H1 (cell line): ENCODE measurements around the gene XPOT. TPM values are rescaled to one million over a fixed set of nuclear protein-coding genes. Genes with fewer than 3 reads are reported as not detected.

Experiments
- CTCF ChIA-PET: fragments of 300-600 bp; sonication (Branson Sonifier 250); formaldehyde crosslinking; loops from one replicate; lab custom pipeline; 2021; ENCODE audit not compliant: partially characterized antibody; lab: Charles Lee
- POLR2A ChIA-PET: fragments of 300-600 bp; sonication (Branson Sonifier 250); formaldehyde crosslinking; loops from one replicate; lab custom pipeline; 2021; ENCODE audit warnings: inconsistent platforms; ENCODE audit not compliant: partially characterized antibody; lab: Charles Lee
- DNase-seq, 2 experiments: peaks; one replicate each; pipeline versions ENCODE4 v3.0.0 to v3.0.0-alpha.2; 2010 to 2022; ENCODE audit warnings: low spot score in 2 of 2, low read depth in 1 of 2, mixed read lengths in 1 of 2
- FAIRE-seq: peaks from 2 replicates; lab custom pipeline; 2011; peaks lifted over from hg19 to GRCh38; lab: Jason Lieb, UNC
- H2AFZ ChIP-seq: 2 replicates; pipeline ENCODE4 v1.8.1; 2012; ENCODE audit warnings: low read length, inconsistent platforms
- H2AK5ac ChIP-seq: 2 replicates; pipeline ENCODE4 v1.6.1; 2013; ENCODE audit warnings: low read depth, low read length
- H2BK120ac ChIP-seq: replicated peaks from 2 replicates; pipeline ENCODE3; 2013; ENCODE audit warnings: low read depth, low read length, inconsistent platforms
- H2BK12ac ChIP-seq: 2 replicates; pipeline ENCODE4 v1.6.1; 2013; ENCODE audit warnings: low read depth, low read length
- H2BK15ac ChIP-seq: 2 replicates; pipeline ENCODE4 v1.6.1; 2013; ENCODE audit warnings: low read length
- H2BK20ac ChIP-seq: 2 replicates; pipeline ENCODE4 v1.6.1; 2013; ENCODE audit warnings: low read length
- H2BK5ac ChIP-seq: 2 replicates; pipeline ENCODE4 v1.6.1; 2013; ENCODE audit warnings: low read depth, low read length
- H3K14ac ChIP-seq: 2 replicates; pipeline ENCODE4 v1.6.1; 2013; ENCODE audit warnings: inconsistent platforms; ENCODE audit not compliant: insufficient read length
- H3K18ac ChIP-seq: 2 replicates; pipeline ENCODE4 v1.6.1; 2013; ENCODE audit warnings: low read length; ENCODE audit errors: extremely low read depth
- H3K23ac ChIP-seq: 2 replicates; pipeline ENCODE4 v1.6.1; 2013; ENCODE audit warnings: inconsistent platforms; ENCODE audit not compliant: insufficient read length
- H3K23me2 ChIP-seq: 2 replicates; pipeline ENCODE4 v1.6.1; 2013; ENCODE audit warnings: low read depth, low read length
- H3K27ac ChIP-seq: 2 replicates; pipeline ENCODE4 v1.6.1; 2011; ENCODE audit warnings: low read depth, low read length, inconsistent platforms
- H3K27me3 ChIP-seq, 4 experiments: replicated peaks in 1 of 4; 1 replicate in 1 of 4; 2 replicates in 3 of 4; pipeline versions ENCODE4 v1.6.1 to v1.8.1; 2011 to 2013; ENCODE audit warnings: low read length in 3 of 4, mild to moderate bottlenecking in 3 of 4, inconsistent platforms in 2 of 4, mixed read lengths in 2 of 4, moderate library complexity in 1 of 4; ENCODE audit not compliant: control insufficient read depth in 3 of 4, insufficient read depth in 3 of 4; ENCODE audit errors: extremely low read depth in 1 of 4
- H3K36me3 ChIP-seq, 4 experiments: 2 replicates each; pipeline versions ENCODE4 v1.6.1 to v1.8.1; 2011 to 2013; ENCODE audit warnings: mild to moderate bottlenecking in 4 of 4, low read length in 3 of 4, moderate library complexity in 2 of 4, control low read depth in 1 of 4, inconsistent platforms in 1 of 4; ENCODE audit not compliant: insufficient read depth in 4 of 4, control insufficient read depth in 2 of 4
- H3K4ac ChIP-seq: replicated peaks from 2 replicates; pipeline ENCODE3; 2013; ENCODE audit warnings: low read length, low read depth, mixed read lengths, inconsistent platforms; ENCODE audit not compliant: insufficient read length
- H3K4me1 ChIP-seq, 4 experiments: replicated peaks in 1 of 4; 1 replicate in 1 of 4; 2 replicates in 3 of 4; pipeline versions ENCODE4 v1.6.1 to v1.8.1; 2011 to 2013; ENCODE audit warnings: low read length in 3 of 4, inconsistent platforms in 2 of 4, mixed read lengths in 1 of 4; ENCODE audit not compliant: insufficient read depth in 4 of 4, control insufficient read depth in 3 of 4
- H3K4me2 ChIP-seq, 2 experiments: 2 replicates each; pipeline versions ENCODE4 v1.6.1 to v1.8.1; 2011 to 2013; ENCODE audit warnings: low read depth in 2 of 2, low read length in 2 of 2, control low read depth in 1 of 2, inconsistent platforms in 1 of 2, mild to moderate bottlenecking in 1 of 2; ENCODE audit not compliant: insufficient read depth in 1 of 2
- H3K4me3 ChIP-seq, 4 experiments: fragments of 200-600, 300-600 bp in 1 of 4; sonication (generic), shearing (Covaris generic), sonication (Bioruptor Twin) in 1 of 4; 2 replicates each; pipeline versions ENCODE4 v1.5.1 to v1.8.1; 2011 to 2016; ENCODE audit warnings: low read length in 4 of 4, low read depth in 3 of 4, control low read depth in 2 of 4, inconsistent platforms in 2 of 4, mild to moderate bottlenecking in 2 of 4, mixed read lengths in 1 of 4, moderate library complexity in 1 of 4; ENCODE audit not compliant: insufficient read depth in 2 of 4; ENCODE audit errors: extremely low read depth in 1 of 4
- H3K56ac ChIP-seq: replicated peaks from 2 replicates; pipeline ENCODE3; 2013; ENCODE audit warnings: low read depth, mild to moderate bottlenecking, mixed read lengths, low read length, inconsistent platforms; ENCODE audit not compliant: insufficient read length
- H3K79me1 ChIP-seq: 2 replicates; pipeline ENCODE4 v1.6.1; 2013; ENCODE audit warnings: low read depth, low read length, control low read depth
- H3K79me2 ChIP-seq, 2 experiments: 2 replicates each; pipeline versions ENCODE4 v1.6.1 to v1.8.1; 2012 to 2013; ENCODE audit warnings: low read length in 2 of 2, mild to moderate bottlenecking in 2 of 2, inconsistent platforms in 1 of 2; ENCODE audit not compliant: insufficient read depth in 2 of 2, control insufficient read depth in 1 of 2
- H3K9ac ChIP-seq, 4 experiments: replicated peaks in 1 of 4; 1 replicate in 1 of 4; 2 replicates in 3 of 4; pipeline versions ENCODE4 v1.6.1 to v1.8.1; 2011 to 2013; ENCODE audit warnings: low read depth in 3 of 4, low read length in 3 of 4, control low read depth in 2 of 4, mild to moderate bottlenecking in 2 of 4, moderate library complexity in 2 of 4, inconsistent platforms in 1 of 4; ENCODE audit errors: extremely low read depth in 1 of 4
- H3K9me3 ChIP-seq, 2 experiments: 2 replicates each; pipeline versions ENCODE4 v1.6.1 to v1.8.1; 2012 to 2013; ENCODE audit warnings: mild to moderate bottlenecking in 2 of 2, moderate library complexity in 2 of 2, control low read depth in 1 of 2, inconsistent platforms in 1 of 2, low read depth in 1 of 2, low read length in 1 of 2, mixed read lengths in 1 of 2; ENCODE audit not compliant: insufficient read depth in 2 of 2
- H4K20me1 ChIP-seq, 2 experiments: replicated peaks in 1 of 2; 2 replicates each; pipeline versions ENCODE3 to v1.8.1; 2011 to 2013; ENCODE audit warnings: inconsistent platforms in 2 of 2, low read length in 2 of 2, mild to moderate bottlenecking in 1 of 2; ENCODE audit not compliant: insufficient read depth in 2 of 2, control insufficient read depth in 1 of 2
- H4K5ac ChIP-seq: 2 replicates; pipeline ENCODE4 v1.6.1; 2013; ENCODE audit warnings: low read length, low read depth, mixed read lengths, inconsistent platforms; ENCODE audit not compliant: insufficient read length
- H4K8ac ChIP-seq: 2 replicates; pipeline ENCODE4 v1.8.0; 2013; ENCODE audit warnings: mild to moderate bottlenecking, moderate library complexity, low read length, inconsistent platforms; ENCODE audit not compliant: insufficient read depth; ENCODE audit errors: extremely low read depth
- H4K91ac ChIP-seq: replicated peaks from 2 replicates; pipeline ENCODE3; 2013; ENCODE audit warnings: low read length, mixed read lengths, inconsistent platforms; ENCODE audit not compliant: insufficient read length
- ATF3 ChIP-seq: IDR thresholded peaks from 2 replicates; pipeline ENCODE4 v1.6.1; 2011; ENCODE audit warnings: low read depth, mild to moderate bottlenecking, low read length; ENCODE audit not compliant: insufficient read depth
- BACH1 ChIP-seq: IDR thresholded peaks from 2 replicates; pipeline ENCODE4 v1.6.1; 2012; ENCODE audit warnings: low read length, improper control_type of control experiment
- BCL11A ChIP-seq, 2 experiments: IDR thresholded peaks; one replicate each; pipeline ENCODE4 v1.6.1; 2011; ENCODE audit warnings: low read depth in 2 of 2, low read length in 2 of 2, mild to moderate bottlenecking in 2 of 2
- CBX8 ChIP-seq: fragments of 300-800, 300-1000 bp; sonication (generic); IDR thresholded peaks from 2 replicates; pipeline ENCODE4 v1.7.1; 2016; ENCODE audit warnings: low read depth, low read length, borderline replicate concordance
- HDAC2 ChIP-seq, 2 experiments: fragments of 300-600 bp in 1 of 2; sonication (generic) in 1 of 2; IDR thresholded peaks; 2 replicates each; pipeline ENCODE4 v1.6.1; 2011 to 2012; ENCODE audit warnings: low read depth in 2 of 2, low read length in 2 of 2, mild to moderate bottlenecking in 2 of 2, moderate library complexity in 2 of 2, borderline replicate concordance in 1 of 2, inconsistent platforms in 1 of 2
- JUND ChIP-seq: IDR thresholded peaks from 2 replicates; pipeline ENCODE4 v1.6.1; 2011; ENCODE audit warnings: mild to moderate bottlenecking, improper control_type of control experiment, low read length
- KDM4A ChIP-seq: IDR thresholded peaks from one replicate; pipeline ENCODE4 v1.7.1; 2012; ENCODE audit warnings: low read depth, mild to moderate bottlenecking, moderate library complexity, low read length, inconsistent platforms; ENCODE audit not compliant: severe bottlenecking
- SIRT6 ChIP-seq: IDR thresholded peaks from one replicate; pipeline ENCODE4 v1.7.1; 2012; ENCODE audit warnings: low read length, inconsistent platforms
- SIX5 ChIP-seq: IDR thresholded peaks from 2 replicates; pipeline ENCODE4 v1.6.1; 2011; ENCODE audit warnings: mild to moderate bottlenecking, low read depth, low read length
- SRF ChIP-seq: IDR thresholded peaks from 2 replicates; pipeline ENCODE4 v1.6.1; 2011; ENCODE audit warnings: mild to moderate bottlenecking, low read depth, low read length, moderate library complexity
- TAF1 ChIP-seq: IDR thresholded peaks from 2 replicates; pipeline ENCODE4 v1.6.1; 2011; ENCODE audit warnings: mild to moderate bottlenecking, low read depth, low read length
- WGBS, 2 experiments: shearing (Covaris generic) in 1 of 2; methylation state at CpG; one replicate each; pipeline versions ENCODE4 v1.1.6 to v1.1.7; 2013 to 2015; ENCODE audit warnings: low lambda C conversion rate in 2 of 2, mixed read lengths in 2 of 2, inconsistent platforms in 1 of 2, low coverage in 1 of 2, missing lambda C conversion rate in 1 of 2; ENCODE audit not compliant: insufficient replicate concordance in 2 of 2, insufficient coverage in 1 of 2, insufficient read length in 1 of 2; ENCODE audit errors: extremely low coverage in 1 of 2, missing lambda C conversion rate in 1 of 2; 5-methylcytosine and 5-hydroxymethylcytosine counted together
- polyA plus RNA-seq, 7 experiments: library from polyadenylated mRNA; depleted of rRNA in 3 of 7; stranded (reverse) in 5 of 7; unstranded in 2 of 7; fragments of >200 nt in 5 of 7; fragments of 200-250 nt in 2 of 7; gene quantifications; 1 replicate in 5 of 7; 2 replicates in 1 of 7; 4 replicates in 1 of 7; pipeline versions ENCODE4 v1.2.1 to v1.2.3, GENCODE V29; 2011 to 2013; ENCODE audit warnings: missing spikeins in 2 of 7, mixed read lengths in 2 of 7
- total RNA-seq: library from RNA; stranded (reverse); fragmentation: NEBNext Ultra II Directional; extraction: Animal tissue kit (Norgen Biotek cat#: 25700); gene quantifications from 2 replicates; pipeline ENCODE4 v1.2.1, GENCODE V29; 2021

The XPOT gene
- total and polyA plus RNA-seq, 2 of the 8 experiments (the other 6 are each of a cell fraction or from before 2014, with no cell fraction given) = 38.8 to 176 TPM

- FAIRE-seq (no peak), DNase-seq (no peak)
- Histone ChIP-seq H3K36me3 (peaks cover 9 to 33% (median 21%) of the 10 kb centered on the region in 4 experiments), H2BK5ac (no peak overlapping the region), H2AFZ (no peak overlapping the region), H2BK20ac (no peak overlapping the region), H4K8ac (no peak overlapping the region), H3K23ac (no peak overlapping the region), H3K56ac (no peak overlapping the region), H3K79me2 (peaks cover 3 to 28% of the 10 kb centered on the region in 2 experiments; a peak in 3 of 4 replicates), H4K5ac (no peak overlapping the region), H2BK12ac (no peak overlapping the region), H2BK15ac (no peak overlapping the region), H3K18ac (no peak overlapping the region), H3K27ac (no peak overlapping the region), H3K4me1 (peaks cover 0 to 10% (median 3%) of the 10 kb centered on the region in 4 experiments; a peak in 2 of 7 replicates), H3K27me3 (no peaks in the 10 kb centered on the region), H3K4ac (no peak overlapping the region), H2BK120ac (no peak overlapping the region), H3K9ac (no peak overlapping the region), H3K4me3 (peak overlapping the region in 1 of 4 experiments; percentile 91; a peak in 2 of 8 replicates), H3K23me2 (peaks cover 4% of the 10 kb centered on the region; the same call in 1 of the 2 replicates), H4K91ac (no peak overlapping the region), H3K14ac (no peak overlapping the region), H4K20me1 (no peaks in the 10 kb centered on the region), H2AK5ac (no peak overlapping the region), H3K9me3 (no peaks in the 10 kb centered on the region), H3K4me2 (peak overlapping the region in 1 of 2 experiments; percentile 88; a peak in 2 of 4 replicates), H3K79me1 (no peaks in the 10 kb centered on the region)
- ChIA-PET POLR2A (interaction anchor here (0.5 to 2.5 kb wide), 21 partner anchors 8 to 289 kb away, joined by 3 to 21 read pairs (median 5); partner anchors contain the start of gene RASSF3), CTCF (interaction anchor here (0.6 to 1.4 kb wide), 4 partner anchors 19 to 248 kb away, joined by 3 to 4 read pairs (median 4); no protein-coding TSS in a partner anchor)
- 80% methylated on average over 2 of the region's 2 CpGs; no CpG with 5 or more reads in 1 of the 2 experiments for WGBS, 2 experiments
- TF ChIP-seq TAF1 = no peak
- TF ChIP-seq SIX5 = no peak
- no peak for TF ChIP-seq BCL11A (IDR thresholded peaks at IDR 0.05; ENCODE audit: low read depth in 2 of 2, low read length in 2 of 2)
- no peak for TF ChIP-seq CBX8
- TF ChIP-seq HDAC2 (IDR thresholded peaks at IDR 0.05; ENCODE audit: borderline replicate concordance in 1 of 2, low read depth in 2 of 2, low read length in 2 of 2) = no peak
- no peak for TF ChIP-seq SIRT6
- no peak for TF ChIP-seq JUND
- TF ChIP-seq ATF3 = no peak
- no peak for TF ChIP-seq KDM4A
- TF ChIP-seq SRF = no peak
- no peak for TF ChIP-seq BACH1
Measured at GRCh38 chr12:64450057-64450640, 46.0 kb downstream of the XPOT start.
